ENCODE results near the gene KCTD6.
A peak's percentile ranks its signal among the peaks of the same experiment; 100 is the strongest.

Gene KCTD6

DNA sequence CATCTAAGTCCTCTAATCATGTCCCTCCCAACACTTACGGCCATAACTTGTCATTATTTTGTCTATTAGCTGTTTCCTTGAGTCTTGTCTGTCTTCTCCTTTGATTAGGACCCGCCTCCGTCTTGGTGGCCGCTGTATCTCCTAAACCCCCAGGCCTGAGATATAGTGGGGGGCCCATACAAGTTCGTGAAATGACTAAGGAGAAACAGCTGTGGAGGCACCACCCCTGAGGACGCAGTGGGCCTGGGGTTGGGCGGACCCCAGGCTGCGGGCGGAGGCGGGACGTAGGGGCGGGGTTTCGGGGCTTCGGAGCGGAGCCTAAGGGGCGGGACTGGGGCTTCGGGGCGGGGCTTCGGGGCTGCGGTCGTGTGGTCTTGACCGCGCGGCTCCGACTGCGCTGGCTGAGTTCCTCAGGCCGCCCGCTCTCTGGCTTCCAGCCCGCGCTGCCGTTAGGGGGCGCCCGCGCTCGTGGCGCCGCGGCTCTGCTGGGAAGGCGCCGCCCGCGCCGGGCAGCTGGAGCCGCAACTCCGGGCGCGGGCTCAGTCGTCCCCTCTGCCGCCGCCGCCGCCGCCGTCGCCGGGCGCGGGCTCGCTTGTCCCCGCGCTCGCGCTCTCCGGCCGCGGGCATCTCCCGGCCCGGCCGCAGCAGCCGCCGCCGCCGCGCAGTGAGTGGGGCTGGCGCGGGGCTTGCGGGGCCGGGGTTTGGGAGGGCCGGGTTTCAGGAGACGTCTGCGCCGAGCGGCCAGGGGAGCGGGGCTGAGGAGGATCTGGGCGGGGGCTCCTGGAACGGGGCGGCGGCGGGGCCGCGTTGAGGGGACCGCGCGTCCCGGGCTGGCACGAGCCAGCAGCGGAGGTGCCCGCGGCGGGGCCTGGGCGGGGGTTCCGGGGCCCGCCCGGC, at the start of gene KCTD6:
Gene KCTD6 (plus strand): TSS at position 591 of the 897 bp plus-strand sequence. CDS start 6,660 bp downstream, outside the sequence.
- peak; percentile 93 for DNase-seq (ENCODE audit: low spot score)

DNA sequence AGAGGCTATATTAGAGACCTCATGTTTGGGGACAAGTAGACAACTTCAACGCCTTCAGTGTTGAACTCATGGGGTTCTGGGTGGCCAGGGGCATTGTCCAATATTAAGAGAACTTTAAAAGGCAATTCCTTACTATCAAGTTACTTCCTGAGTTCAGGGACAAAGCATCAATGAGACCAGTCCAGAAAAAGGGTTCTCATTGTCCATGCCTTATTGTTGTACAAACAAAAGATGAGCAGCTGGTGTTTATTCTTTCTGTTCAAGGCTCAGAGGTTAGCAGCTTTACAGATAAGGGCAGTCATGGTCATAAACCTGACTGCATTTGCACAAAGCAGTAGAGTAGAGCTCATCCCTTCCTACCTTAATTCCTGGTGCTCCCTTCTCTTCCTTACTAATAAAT, 39.7 kb upstream of the KCTD6 start:
- no peak for DNase-seq (ENCODE audit: low spot score)

DNA sequence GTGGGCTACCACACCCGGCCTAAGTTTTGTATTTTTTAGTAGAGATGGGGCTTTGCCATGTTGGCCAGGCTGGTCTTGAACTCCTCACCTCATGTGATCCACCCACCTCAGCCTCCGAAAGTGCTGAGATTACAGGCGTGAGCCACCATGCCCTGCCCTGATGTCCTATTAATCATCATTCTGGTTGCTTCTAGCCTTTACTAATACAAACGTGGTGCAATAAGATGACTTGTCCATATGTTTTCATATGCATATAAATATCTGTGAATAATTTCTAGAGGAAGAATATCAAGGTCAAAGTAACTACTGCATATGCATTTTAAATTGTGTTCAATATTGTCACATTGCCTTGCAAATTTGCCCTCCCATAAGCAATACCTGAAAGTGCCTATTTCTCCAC, 32.7 kb upstream of the KCTD6 start:
- no peak for DNase-seq (ENCODE audit: low spot score)

DNA sequence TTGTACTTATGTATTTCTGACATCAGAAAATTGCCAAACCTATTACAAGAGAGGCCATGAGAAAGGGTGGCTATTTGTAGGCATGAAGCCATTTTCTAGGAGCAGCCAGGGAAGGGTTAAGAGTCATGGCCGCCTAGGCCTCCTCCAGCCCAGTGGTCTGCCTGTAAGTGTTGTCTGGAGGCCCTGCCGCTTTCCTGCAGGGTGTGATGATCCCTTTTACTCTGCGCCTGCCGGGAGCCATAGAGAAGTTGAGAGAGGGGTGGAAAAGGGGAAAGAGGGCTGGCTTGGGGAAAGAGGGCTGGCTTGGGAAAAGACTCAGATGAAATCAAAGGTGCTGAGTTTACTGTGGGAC, 29.1 kb upstream of the KCTD6 start:
- no peak for DNase-seq (ENCODE audit: low spot score)

DNA sequence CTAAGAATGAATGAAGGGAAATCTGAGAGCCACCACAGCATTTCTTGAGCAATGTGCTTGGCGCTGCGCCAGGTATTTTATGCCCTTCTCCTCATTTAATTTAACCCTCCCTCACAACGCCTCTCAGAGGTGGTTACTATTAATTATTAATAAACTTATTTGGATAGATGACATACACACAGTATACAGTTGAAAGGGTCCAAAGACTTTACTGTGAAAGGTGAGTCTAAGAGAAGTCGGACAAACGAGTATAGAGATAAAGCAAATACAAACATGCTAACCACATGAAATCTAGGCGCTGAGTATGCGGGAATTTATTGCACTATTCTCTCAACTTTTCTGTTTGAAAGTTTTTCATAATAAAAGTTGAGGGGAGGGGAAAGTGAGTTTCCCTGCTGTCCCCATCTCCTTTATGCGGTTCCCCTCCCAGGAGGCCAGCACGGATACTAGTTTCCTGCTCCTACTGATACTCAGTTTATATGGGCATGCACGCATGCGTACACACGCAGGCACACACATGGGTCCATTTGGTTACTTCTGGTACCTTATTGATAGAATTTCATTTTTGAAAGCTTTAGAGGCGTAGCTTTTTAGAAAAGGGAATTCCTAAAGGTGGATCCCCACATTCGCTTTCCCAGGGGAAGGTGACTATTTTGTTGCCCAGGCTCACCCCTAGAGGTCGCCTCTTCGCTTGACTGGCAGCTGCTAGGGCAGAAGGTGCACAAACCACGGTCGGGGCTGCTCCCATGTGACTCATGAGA, 28.5 kb upstream of the KCTD6 start:
- peak; percentile 88 for DNase-seq (ENCODE audit: low spot score)

DNA sequence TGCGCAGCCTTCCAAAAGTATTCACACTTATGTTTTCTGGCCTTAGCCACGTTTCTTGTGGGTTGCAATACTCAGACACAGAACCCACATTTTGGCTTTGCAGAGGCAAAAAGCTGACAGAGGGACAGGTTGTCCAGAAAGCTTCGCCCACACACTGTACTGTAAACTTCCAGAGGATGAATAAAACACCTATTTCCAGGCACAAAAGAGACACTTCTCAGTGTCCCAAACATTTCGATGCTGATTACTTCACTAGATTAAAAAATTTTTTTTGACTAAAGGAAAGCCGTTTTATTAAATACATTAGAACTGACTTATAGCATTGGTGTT, 28.0 kb upstream of the KCTD6 start:
- DNase-seq (ENCODE audit: low spot score), result no peak

DNA sequence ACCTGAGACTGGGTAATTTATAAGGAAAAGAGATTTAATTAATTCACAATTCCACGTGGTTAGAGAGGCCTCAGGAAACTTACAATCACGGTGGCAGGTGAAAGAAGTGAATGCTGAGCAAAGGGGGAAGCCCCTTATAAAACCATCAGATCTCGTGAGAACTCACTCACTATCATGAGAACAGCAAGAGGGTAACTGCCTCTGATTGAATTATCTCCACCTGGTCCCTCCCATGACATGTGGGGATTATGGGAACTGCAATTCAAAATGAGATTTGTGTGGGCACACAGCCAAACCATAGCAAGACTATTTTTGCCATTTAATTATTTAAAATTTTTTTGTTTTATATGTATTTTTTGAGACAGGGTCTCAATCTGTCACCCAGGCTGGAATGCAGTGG, 27.0 kb upstream of the KCTD6 start:
- DNase-seq (ENCODE audit: low spot score), result no peak

DNA sequence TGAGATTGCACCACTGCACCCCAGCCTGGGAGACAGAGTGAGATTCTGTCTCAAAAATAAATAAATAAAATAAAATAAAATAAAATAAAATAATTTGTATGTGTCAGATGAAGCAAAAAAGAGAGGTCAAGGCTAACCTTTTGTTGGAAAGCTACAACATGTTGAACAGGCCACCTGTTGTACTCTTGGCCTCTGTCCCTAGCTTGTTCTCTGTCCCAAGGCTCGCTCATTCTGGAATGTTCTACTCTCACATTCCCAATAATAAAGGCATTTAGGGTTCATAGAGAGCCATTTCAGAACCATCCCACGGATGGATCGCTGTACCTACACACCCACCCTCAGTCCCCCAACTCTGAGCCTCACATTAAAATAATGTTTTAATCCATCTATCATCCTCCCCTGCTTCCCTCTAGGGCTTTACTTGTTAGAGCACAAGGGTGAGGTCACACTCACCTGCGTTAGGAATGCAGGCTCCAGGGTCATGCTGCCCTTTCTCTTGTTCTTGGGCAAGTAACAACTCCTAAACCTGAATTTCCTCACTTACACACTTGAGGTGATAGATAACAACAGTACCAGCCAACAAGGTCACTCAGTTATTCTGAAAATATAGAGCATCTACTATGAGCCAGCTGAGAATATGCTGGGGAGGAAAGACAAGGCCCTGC, 24.9 kb upstream of the KCTD6 start:
- DNase-seq (ENCODE audit: low spot score), result no peak

DNA sequence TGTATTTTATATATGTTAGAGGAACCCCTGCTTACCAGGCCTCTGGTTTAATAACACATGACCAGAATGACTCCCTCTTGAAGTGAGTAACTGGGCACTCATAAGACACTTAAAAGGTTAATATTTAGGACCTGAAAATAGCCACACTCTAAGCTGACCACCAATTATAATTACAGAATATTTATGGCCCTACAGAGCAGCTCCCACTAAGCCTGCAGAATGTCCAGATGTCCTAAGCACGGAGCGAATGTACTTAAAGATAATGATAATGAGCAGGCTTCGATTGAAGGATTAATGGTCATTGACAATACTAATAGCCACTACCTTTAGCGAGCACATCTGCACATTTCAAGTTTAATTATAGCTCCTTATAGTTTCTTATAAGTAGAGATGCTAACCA, 22.8 kb upstream of the KCTD6 start:
- no peak for DNase-seq (ENCODE audit: low spot score)

DNA sequence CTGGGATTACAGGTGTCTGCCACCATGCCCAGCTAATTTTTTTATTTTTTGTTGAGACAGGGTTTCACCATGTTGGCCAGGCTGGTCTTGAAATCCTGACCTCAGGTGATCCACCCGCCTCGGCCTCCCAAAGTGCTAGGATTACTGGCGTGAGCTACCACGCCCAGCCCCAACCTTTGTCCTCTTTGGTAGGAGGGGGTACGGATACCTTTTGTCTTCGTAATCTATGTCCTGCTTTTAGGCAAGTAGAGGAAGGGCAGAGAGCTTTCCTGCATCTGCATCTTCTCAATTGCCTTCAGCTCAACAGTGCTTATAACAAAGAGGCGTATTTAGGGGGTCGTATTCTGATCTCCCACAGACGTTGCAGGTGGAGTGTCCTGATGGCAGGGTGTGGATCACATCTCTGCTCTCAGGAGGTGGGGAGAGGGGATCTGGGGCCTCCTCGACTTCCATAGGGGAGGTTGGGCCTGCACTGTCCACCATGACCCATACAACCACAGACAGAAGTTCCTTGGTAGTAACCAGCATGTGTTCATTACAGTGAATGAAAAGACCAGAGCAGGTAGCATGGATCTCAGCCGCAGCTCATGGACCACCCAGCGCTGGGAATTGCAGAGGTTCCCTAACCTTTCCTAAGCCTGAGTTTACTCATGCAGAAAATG, 21.4 kb upstream of the KCTD6 start:
- no peak for DNase-seq (ENCODE audit: low spot score)

DNA sequence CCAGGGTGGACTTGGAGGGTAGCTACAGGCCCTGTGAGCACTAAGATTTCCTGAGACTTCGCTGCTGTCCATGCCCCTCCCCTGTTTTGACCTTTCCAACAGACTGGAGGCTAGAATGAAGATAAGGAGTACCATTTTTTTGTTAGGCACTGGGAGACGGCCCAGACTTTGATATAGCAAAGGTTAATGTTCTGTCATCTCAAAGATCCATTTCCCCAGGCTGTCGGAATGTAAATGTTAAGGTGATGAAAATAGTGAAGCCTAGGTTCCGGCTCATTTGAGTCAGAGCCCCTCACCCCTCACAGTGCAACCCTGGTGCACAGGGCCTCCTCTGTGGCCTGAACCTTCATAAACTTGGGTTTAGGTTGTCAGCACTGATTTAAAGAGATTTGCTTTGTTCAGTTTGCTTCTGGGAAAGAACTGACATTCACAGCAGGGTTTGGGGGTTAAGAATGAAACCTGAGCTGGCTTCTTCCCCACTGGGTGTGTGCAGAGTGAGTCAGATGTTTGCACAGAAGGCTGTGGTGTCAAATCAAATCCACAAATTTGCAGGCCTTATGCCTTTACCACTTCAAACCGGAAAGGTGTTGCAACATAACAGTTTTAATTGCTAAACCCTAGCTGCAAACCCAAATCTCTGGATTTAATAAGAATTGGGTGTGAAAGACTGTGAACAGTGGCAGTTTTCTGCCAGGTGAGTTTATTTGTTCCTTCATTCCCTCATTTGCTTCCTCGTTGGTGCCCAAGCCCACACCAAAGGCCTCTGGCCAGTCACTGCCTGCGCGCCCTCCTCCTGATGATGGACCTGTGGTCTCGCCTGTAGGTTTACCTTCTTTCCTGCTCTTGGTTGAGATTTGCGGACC, 20.6 kb upstream of the KCTD6 start:
- DNase-seq (ENCODE audit: low spot score), result peak; percentile 82

DNA sequence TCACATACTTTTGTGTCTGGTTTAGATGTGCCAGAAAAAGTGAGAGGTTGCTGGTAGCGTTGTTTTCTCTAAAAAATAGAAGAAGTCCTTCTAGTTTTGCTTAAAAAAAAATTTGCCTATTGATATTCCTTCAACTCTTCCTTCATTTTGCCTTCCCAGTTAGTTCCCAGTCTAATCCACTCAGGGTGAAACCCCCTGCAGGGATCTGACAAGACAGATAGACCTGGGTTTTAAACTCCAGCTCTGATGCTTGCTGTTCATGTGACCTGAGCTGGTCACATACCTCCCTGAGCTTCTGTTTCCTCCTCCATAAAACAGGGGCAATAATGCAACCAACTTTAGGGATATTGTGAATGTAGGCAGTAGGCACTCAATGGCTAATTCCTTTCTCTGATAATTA, 18.6 kb upstream of the KCTD6 start:
- no peak for DNase-seq (ENCODE audit: low spot score)

DNA sequence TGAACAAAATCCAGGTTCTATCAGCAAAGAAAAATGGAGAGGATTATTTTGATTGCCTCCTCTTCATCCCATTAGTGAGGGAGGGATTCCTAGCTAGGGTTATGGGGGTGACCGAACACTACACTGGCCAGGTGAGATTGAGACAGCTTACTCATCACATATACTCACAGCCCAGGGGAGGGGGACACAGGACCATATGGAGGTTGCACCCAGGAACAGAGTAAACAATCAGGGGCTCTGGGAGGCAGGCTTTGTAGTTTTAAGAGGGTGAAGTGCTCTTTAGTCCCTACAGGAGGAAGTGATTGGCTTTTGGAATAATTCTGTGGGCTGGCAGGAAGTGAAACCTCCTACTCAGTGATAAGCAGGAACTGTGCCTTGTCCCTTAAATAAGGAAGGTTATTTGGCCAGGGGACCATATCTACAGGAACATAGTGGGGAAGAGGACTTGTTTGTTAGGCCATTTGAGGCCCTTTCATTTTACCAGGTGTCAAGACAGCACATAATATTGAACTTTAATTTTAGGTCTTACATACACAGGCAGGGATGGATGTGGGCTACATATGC, 17.5 kb upstream of the KCTD6 start:
- no peak for DNase-seq (ENCODE audit: low spot score)

DNA sequence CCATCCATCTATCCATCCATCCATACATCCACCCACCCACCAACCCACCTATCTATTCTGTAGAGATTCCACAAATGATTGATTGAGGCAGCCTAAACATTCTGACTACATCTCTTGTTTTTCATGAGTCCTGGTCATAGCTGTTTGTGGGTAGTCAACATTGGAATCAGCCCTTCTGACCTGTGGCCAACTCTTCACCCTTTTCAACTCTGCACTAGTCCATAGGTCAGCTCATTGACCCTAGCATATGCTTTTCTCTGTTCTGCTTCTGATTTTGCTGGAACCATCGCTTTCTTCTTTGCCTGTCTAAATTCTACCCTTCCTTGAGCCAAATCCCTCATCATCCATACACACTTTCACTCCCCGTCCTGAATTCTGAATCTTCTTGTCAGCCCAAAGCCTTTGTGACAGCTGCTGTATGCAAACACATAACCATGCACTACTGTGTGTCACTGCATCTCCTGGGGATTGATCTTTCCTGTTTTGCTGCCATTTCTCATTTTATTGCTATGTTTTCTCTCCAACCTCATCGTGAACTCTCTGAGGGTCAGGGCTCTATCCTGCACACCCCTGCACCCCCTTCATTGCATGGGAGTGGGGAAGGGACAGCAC, 16.8 kb upstream of the KCTD6 start:
- no peak for DNase-seq (ENCODE audit: low spot score)

DNA sequence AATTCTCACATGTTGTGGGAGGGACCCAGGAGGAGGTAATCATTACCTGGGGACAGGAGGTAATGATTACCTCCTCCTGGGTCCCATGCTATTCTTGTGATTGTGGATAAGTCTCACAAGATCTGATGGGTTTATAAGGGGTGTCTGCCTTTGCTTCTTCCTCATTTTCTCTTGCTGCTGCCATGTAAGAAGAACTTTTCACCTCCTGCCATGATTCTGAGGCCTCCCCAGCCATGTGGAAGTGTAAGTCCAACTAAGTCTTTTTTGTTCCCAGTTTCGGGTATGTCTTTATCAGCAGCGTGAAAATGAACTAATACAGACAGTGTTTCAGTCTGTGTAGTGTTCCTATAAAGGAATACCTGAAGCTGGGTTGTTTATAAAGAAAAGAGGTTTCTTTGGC, 13.1 kb upstream of the KCTD6 start:
- DNase-seq (ENCODE audit: low spot score), result no peak

DNA sequence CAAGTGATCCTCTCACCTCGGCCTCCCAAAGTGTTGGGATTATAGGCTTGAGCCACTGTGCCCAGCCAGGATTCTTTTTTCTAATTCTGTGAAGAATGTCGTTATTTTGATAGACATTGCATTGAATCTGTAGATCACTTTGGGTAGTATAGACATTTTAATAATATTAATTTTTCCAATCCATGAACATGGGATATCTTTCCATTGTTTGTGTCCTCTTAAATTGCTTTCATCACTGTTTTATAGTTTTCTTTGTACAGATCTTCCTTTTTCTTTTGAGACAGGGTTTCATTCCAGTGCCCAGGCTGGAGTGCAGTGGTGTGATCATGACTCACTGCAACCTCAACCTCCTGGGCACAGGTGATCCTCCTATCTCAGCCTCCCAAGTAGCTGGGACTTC, 11.6 kb upstream of the KCTD6 start:
- DNase-seq (ENCODE audit: low spot score), result no peak

DNA sequence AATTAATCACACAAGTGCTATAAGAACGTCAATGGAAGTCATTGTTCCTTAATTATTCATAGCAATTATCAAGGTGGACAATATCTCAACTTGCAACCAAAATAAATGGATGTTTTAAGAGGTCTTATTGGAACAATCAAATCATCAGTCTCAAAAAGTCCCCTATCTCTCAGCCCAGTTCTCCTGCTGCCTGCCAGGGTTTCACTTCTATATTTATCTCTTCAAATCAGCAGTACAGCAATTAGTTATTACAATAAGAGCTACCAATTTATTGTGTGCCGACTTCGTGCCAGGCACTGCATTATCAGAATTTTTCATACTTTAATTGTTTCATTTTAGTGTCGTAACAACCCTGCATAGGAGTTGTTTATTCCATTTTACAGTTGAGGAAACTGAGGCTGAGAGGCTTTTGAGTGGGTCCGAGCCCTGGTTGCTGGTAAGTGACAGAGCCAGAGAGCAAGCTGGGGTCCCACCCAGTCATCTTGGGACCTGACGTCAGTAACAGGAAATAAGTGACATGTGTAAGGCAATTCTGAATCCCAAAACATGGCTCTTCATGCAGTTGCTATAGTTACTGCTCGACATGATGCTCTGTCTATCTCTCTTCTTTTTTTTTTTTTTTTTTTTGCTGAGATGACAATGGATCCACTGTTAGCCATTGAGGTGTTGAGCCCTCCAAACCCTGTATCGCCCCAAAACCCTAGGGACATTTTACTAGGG, 8.8 kb upstream of the KCTD6 start:
- DNase-seq (ENCODE audit: low spot score), result no peak

DNA sequence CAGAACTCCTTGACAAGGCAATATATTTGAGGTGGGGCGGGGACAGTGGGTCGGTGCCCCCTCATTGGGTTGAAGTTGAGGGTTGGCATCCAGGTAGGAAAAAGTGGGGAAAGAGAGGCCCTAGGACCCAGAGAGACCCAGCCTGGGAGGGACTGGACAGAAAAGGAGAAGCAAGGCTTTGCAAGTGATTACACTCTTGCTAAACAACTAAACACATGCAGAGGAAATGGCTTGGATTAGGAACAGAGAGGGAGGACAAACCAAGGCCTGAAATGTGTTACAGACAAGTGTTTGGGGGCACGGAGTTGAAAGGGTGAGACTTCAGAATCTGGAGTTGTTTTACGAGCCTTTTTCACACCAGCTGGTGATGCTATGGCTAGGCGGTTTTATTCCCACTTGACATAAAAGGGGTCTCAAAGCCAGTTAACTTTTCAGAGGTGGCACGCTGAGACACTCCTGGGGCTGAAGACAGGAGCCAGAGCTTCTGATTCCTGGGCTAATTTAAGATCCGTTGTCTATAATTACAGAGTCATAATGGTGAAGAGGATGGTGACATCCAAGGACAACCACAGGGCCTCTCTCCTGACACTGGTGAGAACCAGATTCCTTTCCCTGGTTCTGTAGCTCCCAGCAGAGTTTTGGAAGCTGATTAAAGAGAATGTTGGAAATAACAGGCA, 7.7 kb upstream of the KCTD6 start:
- no peak for DNase-seq (ENCODE audit: low spot score)

DNA sequence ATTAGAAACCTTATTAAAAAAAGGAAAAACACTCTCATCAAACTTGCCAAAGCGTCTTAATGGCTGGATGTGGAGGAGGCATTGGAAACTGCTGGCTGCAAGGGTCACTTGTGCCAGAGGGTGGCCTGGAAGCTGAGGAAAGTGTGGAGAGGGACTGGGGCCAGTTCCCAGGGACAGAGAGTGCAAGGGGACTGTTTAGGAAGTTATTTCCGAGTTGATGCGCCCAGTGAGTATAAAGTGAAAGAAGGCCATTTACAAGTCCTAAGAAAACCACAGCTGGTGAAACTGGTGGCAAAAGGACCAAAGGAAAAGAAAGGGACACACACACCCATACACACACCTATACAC, 7.2 kb upstream of the KCTD6 start:
- DNase-seq (ENCODE audit: low spot score), result no peak
